ENCODE measurements around the gene MAP3K7CL. TPM values are rescaled to one million over a fixed set of nuclear protein-coding genes. Genes with fewer than 3 reads are reported as not detected.
A peak's percentile ranks its signal among the peaks of the same experiment; 100 is the strongest.

The MAP3K7CL gene
- total and polyA plus RNA-seq, 2 of the 8 experiments (the other 6 are each of a cell fraction or from before 2014, with no cell fraction given), result not detected

DNA sequence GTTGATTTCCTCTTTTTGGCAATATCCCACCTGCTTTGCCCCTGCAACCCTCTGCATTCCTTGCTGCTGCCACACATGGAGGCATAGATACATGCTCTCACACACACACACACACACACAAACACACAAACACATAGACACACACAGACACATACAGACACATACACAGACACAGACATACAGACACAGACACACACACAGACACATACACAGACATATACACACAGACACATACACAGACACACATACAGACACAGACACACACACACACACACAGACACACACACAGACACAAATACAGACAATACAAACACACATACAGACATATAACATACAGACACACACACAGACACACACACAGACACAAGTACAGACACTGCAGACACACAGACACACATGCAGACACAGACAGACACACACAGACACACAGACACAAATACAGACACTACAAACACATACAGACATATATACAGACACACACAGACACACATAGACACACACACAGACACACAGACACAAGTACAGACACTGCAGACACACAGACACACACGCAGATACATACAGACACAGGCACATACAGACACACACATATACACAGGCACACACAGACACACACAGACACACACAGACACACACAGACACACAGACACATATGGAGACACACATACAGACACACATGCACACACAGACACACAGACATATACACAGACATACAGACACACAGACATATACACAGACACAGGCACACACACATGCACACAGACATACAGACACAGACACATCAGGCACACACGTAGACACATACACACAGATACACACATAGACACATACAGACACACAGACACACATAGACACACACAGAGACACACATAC is 83.3 kb downstream of the MAP3K7CL start:
- Histone ChIP-seq H4K5ac (ENCODE audit: insufficient read length, low read depth, low read length) (no peak overlapping the region), H3K18ac (ENCODE audit: extremely low read depth, low read length) (no peak overlapping the region), H2BK12ac (ENCODE audit: low read depth, low read length) (0 out of 2 replicates have a peak overlapping the region, but pooled peaks have one; percentile 60), H3K36me3 (ENCODE audit: control insufficient read depth in 2 of 4, insufficient read depth in 4 of 4, low read length in 3 of 4) (no peaks in the 10 kb centered on the region), H3K14ac (ENCODE audit: insufficient read length) (no peak overlapping the region), H4K8ac (ENCODE audit: extremely low read depth, insufficient read depth, low read length) (no peak overlapping the region), H3K23ac (ENCODE audit: insufficient read length) (no peak overlapping the region), H3K4me3 (ENCODE audit: extremely low read depth in 1 of 4, insufficient read depth in 2 of 4, low read depth in 3 of 4, low read length in 4 of 4) (no peak overlapping the region), H3K9me3 (ENCODE audit: insufficient read depth in 2 of 2, low read depth in 1 of 2, low read length in 1 of 2) (no peaks in the 10 kb centered on the region), H3K79me1 (ENCODE audit: low read depth, low read length) (no peaks in the 10 kb centered on the region), H2BK15ac (ENCODE audit: low read length) (no peak overlapping the region), H2BK5ac (ENCODE audit: low read depth, low read length) (peak overlapping the region; percentile 24; the same call in 1 of the 2 replicates), H4K91ac (replicated peaks; ENCODE audit: insufficient read length, low read length) (no peak overlapping the region), H3K27ac (ENCODE audit: low read depth, low read length) (no peak overlapping the region), H3K79me2 (ENCODE audit: control insufficient read depth in 1 of 2, insufficient read depth in 2 of 2, low read length in 2 of 2) (no peaks in the 10 kb centered on the region), H3K4me2 (ENCODE audit: insufficient read depth in 1 of 2, low read depth in 2 of 2, low read length in 2 of 2) (no peak overlapping the region), H2BK20ac (ENCODE audit: low read length) (no peak overlapping the region), H3K27me3 (replicated peaks in 1 of 4; ENCODE audit: control insufficient read depth in 3 of 4, extremely low read depth in 1 of 4, insufficient read depth in 3 of 4, low read length in 3 of 4) (no peaks in the 10 kb centered on the region), H2AFZ (ENCODE audit: low read length) (no peak overlapping the region), H3K4me1 (replicated peaks in 1 of 4; ENCODE audit: control insufficient read depth in 3 of 4, insufficient read depth in 4 of 4, low read length in 3 of 4) (no peaks in the 10 kb centered on the region), H3K4ac (replicated peaks; ENCODE audit: insufficient read length, low read depth, low read length) (no peak overlapping the region), H2AK5ac (ENCODE audit: low read depth, low read length) (no peak overlapping the region; the same call in 1 of the 2 replicates), H3K23me2 (ENCODE audit: low read depth, low read length) (peaks cover 9% of the 10 kb centered on the region; the same call in 1 of the 2 replicates), H3K56ac (replicated peaks; ENCODE audit: insufficient read length, low read depth, low read length) (peak overlapping the region; percentile 92), H2BK120ac (replicated peaks; ENCODE audit: low read depth, low read length) (no peak overlapping the region), H4K20me1 (replicated peaks in 1 of 2; ENCODE audit: control insufficient read depth in 1 of 2, insufficient read depth in 2 of 2, low read length in 2 of 2) (peaks cover 0 to 5% of the 10 kb centered on the region in 2 experiments), H3K9ac (replicated peaks in 1 of 4; ENCODE audit: extremely low read depth in 1 of 4, low read depth in 3 of 4, low read length in 3 of 4) (no peak overlapping the region)
- ChIA-PET CTCF (ENCODE audit: partially characterized antibody) (no interaction called here), POLR2A (ENCODE audit: partially characterized antibody) (no interaction called here)
- FAIRE-seq, result no peak
- DNase-seq (ENCODE audit: low read depth in 1 of 2, low spot score in 2 of 2), result no peak
- 84% methylated on average over 2 of the region's 2 CpGs; no CpG with 5 or more reads in 1 of the 2 experiments for WGBS, 2 experiments (ENCODE audit: extremely low coverage in 1 of 2, insufficient coverage in 1 of 2, insufficient read length in 1 of 2, insufficient replicate concordance in 2 of 2, low coverage in 1 of 2, low lambda C conversion rate in 2 of 2, missing lambda C conversion rate in 1 of 2)
- TF ChIP-seq, protein P1, sequence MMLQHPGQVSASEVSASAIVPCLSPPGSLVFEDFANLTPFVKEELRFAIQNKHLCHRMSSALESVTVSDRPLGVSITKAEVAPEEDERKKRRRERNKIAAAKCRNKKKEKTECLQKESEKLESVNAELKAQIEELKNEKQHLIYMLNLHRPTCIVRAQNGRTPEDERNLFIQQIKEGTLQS (IDR thresholded peaks at IDR 0.05; ENCODE audit: insufficient read depth, low read depth, low read length), result no peak
- TF ChIP-seq SIX5 (IDR thresholded peaks at IDR 0.05; ENCODE audit: low read depth, low read length), result no peak
- no peak for TF ChIP-seq JUND (IDR thresholded peaks at IDR 0.05; ENCODE audit: low read length)
- no peak for TF ChIP-seq MAFK (IDR thresholded peaks at IDR 0.05; ENCODE audit: low read depth, low read length)
- no peak for TF ChIP-seq GTF2F1 (IDR thresholded peaks at IDR 0.05; ENCODE audit: borderline replicate concordance, low read depth, low read length)
- TF ChIP-seq CEBPB (IDR thresholded peaks at IDR 0.05; ENCODE audit: low read depth, low read length), result no peak
- TF ChIP-seq, protein P2, sequence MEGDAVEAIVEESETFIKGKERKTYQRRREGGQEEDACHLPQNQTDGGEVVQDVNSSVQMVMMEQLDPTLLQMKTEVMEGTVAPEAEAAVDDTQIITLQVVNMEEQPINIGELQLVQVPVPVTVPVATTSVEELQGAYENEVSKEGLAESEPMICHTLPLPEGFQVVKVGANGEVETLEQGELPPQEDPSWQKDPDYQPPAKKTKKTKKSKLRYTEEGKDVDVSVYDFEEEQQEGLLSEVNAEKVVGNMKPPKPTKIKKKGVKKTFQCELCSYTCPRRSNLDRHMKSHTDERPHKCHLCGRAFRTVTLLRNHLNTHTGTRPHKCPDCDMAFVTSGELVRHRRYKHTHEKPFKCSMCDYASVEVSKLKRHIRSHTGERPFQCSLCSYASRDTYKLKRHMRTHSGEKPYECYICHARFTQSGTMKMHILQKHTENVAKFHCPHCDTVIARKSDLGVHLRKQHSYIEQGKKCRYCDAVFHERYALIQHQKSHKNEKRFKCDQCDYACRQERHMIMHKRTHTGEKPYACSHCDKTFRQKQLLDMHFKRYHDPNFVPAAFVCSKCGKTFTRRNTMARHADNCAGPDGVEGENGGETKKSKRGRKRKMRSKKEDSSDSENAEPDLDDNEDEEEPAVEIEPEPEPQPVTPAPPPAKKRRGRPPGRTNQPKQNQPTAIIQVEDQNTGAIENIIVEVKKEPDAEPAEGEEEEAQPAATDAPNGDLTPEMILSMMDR (IDR thresholded peaks at IDR 0.05; ENCODE audit: control extremely low read depth in 1 of 3, insufficient read depth in 1 of 3, low read depth in 1 of 3, low read length in 3 of 3), result no peak
- no peak for TF ChIP-seq BCL11A (IDR thresholded peaks at IDR 0.05; ENCODE audit: low read depth in 2 of 2, low read length in 2 of 2)
- no peak for TF ChIP-seq RNF2 (IDR thresholded peaks at IDR 0.05; ENCODE audit: borderline replicate concordance, low read depth, low read length, missing control alignments, poor library complexity, severe bottlenecking)
